Skeletal muscle satellite cell (primary cell): ENCODE measurements around the gene HSD17B14.

Experiments
- H3K27me3 ChIP-seq: 2 replicates; pipeline ENCODE4 v1.7.0; 2013; ENCODE audit warnings: low read length; ENCODE audit not compliant: control insufficient read depth, insufficient read depth
- H3K36me3 ChIP-seq: 2 replicates; pipeline ENCODE4 v1.7.0; 2013; ENCODE audit warnings: mild to moderate bottlenecking, control low read depth, low read length; ENCODE audit not compliant: insufficient read depth
- H3K4me1 ChIP-seq: 2 replicates; pipeline ENCODE4 v1.7.0; 2013; ENCODE audit warnings: low read length; ENCODE audit not compliant: control insufficient read depth, insufficient read depth
- H3K4me2 ChIP-seq: 2 replicates; pipeline ENCODE4 v1.7.0; 2013; ENCODE audit warnings: mild to moderate bottlenecking, low read length
- H3K4me3 ChIP-seq: 2 replicates; pipeline ENCODE4 v1.7.0; 2013; ENCODE audit warnings: low read length
- H3K9ac ChIP-seq: 2 replicates; pipeline ENCODE4 v1.7.0; 2013; ENCODE audit warnings: mild to moderate bottlenecking, low read depth, low read length, moderate library complexity
- H3K9me3 ChIP-seq: replicated peaks from 2 replicates; pipeline ENCODE4 v1.7.0; 2013; ENCODE audit warnings: mild to moderate bottlenecking, control low read depth, low read length

HSD17B14 gene

GRCh38 chr19:48805452-48805851, 30.8 kb downstream of the HSD17B14 start:
- Histone ChIP-seq H3K36me3 (peaks cover 3% of the 10 kb centered on the region), H3K4me1 (peaks cover 6% of the 10 kb centered on the region), H3K9me3 (no peaks in the 10 kb centered on the region), H3K9ac (no peak overlapping the region), H3K27me3 (no peaks in the 10 kb centered on the region), H3K4me2 (no peak overlapping the region), H3K4me3 (no peak overlapping the region)

DNA sequence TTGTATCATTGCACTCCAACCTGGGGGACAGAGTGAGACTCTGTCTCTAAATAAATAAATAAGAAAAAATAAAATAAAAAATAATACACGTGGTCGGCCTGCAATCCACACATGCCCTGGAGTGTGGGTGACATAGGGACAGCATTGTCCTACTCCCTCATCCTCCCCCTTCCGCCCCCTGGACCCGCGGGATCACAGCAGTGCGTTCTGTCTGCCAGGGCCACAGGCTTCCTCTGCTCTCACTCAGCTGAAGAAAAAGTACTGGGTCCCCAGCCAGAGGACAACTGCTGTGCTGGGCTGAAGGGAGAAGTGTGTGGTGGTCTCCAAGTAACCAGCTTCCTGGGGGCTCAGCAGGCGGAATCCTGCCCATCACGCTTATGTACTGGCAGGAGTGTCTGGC, 31.8 kb downstream of the HSD17B14 start:
- H3K4me1 ChIP-seq, result peaks cover 2% of the 10 kb centered on the region
- H3K36me3 ChIP-seq, result peaks cover 3% of the 10 kb centered on the region
- H3K27me3 ChIP-seq, result no peaks in the 10 kb centered on the region
- no peak overlapping the region for H3K4me2 ChIP-seq
- no peaks in the 10 kb centered on the region for H3K9me3 ChIP-seq
- no peak overlapping the region for H3K4me3 ChIP-seq
- no peak overlapping the region for H3K9ac ChIP-seq

DNA sequence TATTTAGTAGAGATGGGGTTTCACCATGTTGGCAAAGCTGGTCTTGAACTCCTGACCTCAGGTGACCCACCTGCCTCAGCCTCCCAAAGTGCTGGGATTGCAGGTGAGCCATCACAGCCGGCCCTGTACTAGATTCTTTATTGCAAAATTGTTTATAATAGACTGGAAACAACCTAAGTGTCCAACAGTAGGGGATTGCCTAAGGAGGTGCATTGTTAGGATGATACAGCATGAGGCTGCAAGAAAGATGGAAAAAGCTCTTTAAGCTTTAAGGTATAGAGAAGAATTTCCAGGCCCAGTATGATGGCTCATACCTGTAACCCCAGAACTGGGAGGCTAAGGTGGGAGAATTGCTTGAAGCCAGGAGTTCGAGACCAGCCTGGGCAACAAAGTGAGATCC, 33.7 kb downstream of the HSD17B14 start:
- H3K9me3 ChIP-seq, result no peaks in the 10 kb centered on the region
- no peak overlapping the region for H3K4me3 ChIP-seq
- H3K4me1 ChIP-seq, result peaks cover 9% of the 10 kb centered on the region
- no peak overlapping the region for H3K4me2 ChIP-seq
- H3K27me3 ChIP-seq, result no peaks in the 10 kb centered on the region
- peaks cover 7% of the 10 kb centered on the region for H3K36me3 ChIP-seq
- no peak overlapping the region for H3K9ac ChIP-seq

DNA sequence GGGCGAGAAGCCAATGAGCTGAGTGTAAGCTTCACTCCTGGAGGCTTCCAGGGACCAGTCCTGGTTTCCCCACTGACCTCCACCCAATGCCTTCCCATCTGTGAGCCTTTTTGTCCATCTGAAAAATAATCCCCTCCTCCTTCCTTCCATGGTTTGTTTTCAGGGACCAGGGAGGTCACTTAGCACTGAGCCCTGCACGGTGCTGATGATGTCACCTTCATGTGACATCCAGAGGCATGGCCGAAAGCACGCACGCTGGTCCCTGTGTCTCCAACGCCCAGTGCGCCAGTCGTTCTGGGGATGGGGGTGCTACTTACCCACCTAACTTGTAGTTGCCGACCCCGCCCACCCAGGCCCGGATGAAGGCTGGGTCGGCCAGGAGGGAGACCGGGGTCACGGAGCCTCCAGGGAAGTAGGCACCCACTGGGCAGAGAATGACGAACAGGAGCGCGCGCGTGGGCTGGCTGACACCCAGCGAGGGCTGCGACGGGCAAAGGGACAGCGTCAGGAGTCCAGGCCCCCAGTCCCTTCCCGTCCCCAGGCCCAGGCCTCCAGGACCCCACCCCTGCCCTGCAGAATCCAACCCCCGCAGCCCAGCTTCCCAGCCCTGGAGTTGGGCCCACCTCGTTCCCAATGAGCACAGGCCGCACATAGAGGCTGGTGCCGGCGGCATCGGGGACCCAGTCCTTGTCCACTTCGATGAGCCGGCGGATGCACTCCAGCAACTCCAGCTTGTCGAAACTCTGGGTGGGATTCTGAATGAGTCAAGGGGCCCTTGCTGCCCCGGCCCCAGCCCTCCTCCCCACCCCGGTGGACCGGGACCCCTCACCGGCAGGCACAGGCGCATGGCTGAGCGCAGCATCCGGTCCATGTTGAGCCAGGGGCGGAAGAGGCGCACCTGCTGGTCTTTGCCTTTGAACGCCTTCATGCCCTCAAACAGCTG, 36.7 kb downstream of the HSD17B14 start:
- Histone ChIP-seq H3K4me1 (peaks cover 13% of the 10 kb centered on the region), H3K9ac (no peak overlapping the region), H3K4me3 (no peak overlapping the region)

GRCh38 chr19:48798937-48799336, 37.4 kb downstream of the HSD17B14 start:
- Histone ChIP-seq H3K4me2 (peak overlapping the region; percentile 45), H3K4me3 (no peak overlapping the region), H3K27me3 (no peaks in the 10 kb centered on the region), H3K9ac (no peak overlapping the region), H3K9me3 (no peaks in the 10 kb centered on the region), H3K4me1 (peaks cover 15% of the 10 kb centered on the region), H3K36me3 (peaks cover 4% of the 10 kb centered on the region)

More for the DNA sequence above, 36.7 kb downstream of the HSD17B14 start:
- no peaks in the 10 kb centered on the region for H3K27me3 ChIP-seq
- H3K9me3 ChIP-seq, result no peaks in the 10 kb centered on the region
- H3K4me2 ChIP-seq, result peak overlapping the region; percentile 45
- H3K36me3 ChIP-seq, result peaks cover 4% of the 10 kb centered on the region

DNA sequence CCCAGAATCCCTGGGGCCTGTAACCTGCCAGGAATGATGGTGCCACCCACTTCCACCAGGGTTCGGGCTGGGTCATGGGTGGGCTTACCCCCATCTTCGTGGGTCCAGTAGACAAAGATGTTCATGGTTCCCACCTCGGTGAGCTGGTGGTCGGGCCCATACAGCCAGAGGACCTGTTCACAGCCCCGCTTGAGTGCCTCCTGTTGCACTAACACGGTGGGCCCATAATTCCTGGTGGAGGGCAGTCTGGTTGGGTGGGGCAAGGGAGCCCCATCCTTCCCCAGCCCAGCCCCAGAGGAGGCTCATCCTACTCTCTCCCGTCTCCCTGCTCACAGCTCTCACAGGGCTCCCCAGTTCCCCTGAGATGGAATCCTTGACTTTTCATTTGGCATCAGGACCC, 39.2 kb downstream of the HSD17B14 start:
- Histone ChIP-seq H3K4me3 (no peak overlapping the region), H3K27me3 (no peaks in the 10 kb centered on the region), H3K9ac (no peak overlapping the region), H3K4me1 (peaks cover 15% of the 10 kb centered on the region), H3K9me3 (no peaks in the 10 kb centered on the region), H3K4me2 (no peak overlapping the region), H3K36me3 (peaks cover 4% of the 10 kb centered on the region)

DNA sequence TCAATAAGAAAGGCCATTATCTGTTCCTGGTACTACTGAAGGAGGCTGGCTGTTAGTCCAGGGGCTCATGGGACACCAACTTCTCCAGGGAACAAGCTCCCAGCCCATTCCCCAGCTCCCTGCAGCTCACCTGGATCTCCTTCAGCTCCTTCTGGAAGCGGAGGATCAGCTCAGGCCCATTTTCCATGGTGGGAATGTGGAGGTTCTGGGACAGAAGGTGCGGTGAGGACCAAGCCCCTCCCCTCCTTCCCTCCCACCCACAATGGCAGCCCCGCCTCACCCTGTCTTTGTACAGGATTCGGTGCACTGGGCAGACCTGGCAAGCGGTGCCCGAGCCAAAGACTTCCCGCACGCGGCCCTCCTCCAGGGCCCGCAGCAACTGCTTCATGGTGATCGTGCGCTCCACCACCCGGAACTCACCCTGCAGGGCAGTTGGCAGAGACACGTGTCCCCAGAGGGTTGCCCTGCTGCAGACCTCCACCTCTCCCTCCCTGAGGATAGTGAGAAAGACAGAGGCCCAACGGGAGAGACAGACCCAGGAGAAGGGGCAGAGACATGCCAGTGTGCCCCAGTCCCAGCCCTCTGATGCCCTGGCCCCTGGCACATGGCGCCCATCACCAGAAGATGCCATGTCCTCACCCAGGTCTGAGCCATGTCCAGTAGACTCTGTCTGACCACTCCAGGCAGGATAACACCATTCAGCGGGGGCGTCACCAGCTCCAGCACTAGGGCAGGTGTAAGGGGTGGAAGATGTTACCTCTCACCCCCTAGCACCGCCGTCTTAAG, 39.8 kb downstream of the HSD17B14 start:
- Histone ChIP-seq H3K4me2 (no peak overlapping the region), H3K9me3 (no peaks in the 10 kb centered on the region), H3K4me3 (no peak overlapping the region), H3K36me3 (peaks cover 4% of the 10 kb centered on the region), H3K4me1 (peaks cover 15% of the 10 kb centered on the region), H3K9ac (no peak overlapping the region), H3K27me3 (no peaks in the 10 kb centered on the region)

DNA sequence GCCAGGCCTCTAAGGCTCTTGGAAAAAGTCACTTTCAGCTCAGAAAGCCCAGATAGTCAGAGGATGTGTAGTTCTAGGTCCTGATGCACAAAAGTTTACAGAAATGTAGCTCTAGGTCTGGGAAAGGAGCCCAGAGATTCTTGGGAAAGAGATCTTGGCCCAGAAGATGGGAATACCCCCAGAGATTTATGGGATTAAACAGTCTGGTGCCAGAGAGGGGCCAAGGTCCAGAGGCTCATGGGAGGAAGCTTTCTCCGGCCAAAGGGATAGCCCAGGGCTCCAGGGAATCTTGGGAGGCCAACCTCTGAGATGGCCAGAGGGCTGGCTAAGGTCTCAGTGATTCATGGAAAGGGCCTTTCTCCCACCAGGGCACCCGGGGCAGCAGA, 40.6 kb downstream of the HSD17B14 start:
- peaks cover 4% of the 10 kb centered on the region for H3K36me3 ChIP-seq
- H3K9me3 ChIP-seq, result no peaks in the 10 kb centered on the region
- H3K9ac ChIP-seq, result no peak overlapping the region
- H3K4me1 ChIP-seq, result peaks cover 15% of the 10 kb centered on the region
- no peaks in the 10 kb centered on the region for H3K27me3 ChIP-seq
- H3K4me2 ChIP-seq, result no peak overlapping the region
- H3K4me3 ChIP-seq, result no peak overlapping the region

- H3K4me1 ChIP-seq, result peaks cover 15% of the 10 kb centered on the region
- peaks cover 4% of the 10 kb centered on the region for H3K36me3 ChIP-seq
- H3K27me3 ChIP-seq, result no peaks in the 10 kb centered on the region
- peak overlapping the region; percentile 72 for H3K4me3 ChIP-seq
- peak overlapping the region; percentile 83 for H3K4me2 ChIP-seq
- H3K9me3 ChIP-seq, result no peaks in the 10 kb centered on the region
- H3K9ac ChIP-seq, result peak overlapping the region; percentile 83
Measured at GRCh38 chr19:48795055-48795684, 41.1 kb downstream of the HSD17B14 start.

DNA sequence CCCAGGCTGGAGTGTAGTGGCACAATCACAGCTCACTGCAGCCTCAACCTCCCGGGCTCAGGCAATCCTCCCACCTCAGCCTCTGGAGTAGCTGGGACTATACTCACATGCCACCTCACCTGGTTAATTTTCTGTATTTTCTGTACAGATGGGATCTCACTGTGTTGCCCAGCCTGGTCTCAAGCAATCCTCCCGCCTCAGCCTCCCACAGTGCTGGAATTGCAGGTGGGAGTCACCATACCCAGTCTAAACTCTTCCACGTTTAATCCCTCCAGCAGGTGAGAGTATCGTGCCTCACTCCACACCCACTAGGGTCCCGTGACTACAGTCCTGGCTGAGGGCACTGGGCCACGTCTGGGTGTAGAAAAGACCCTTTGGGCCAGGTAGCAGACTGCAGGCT, 42.0 kb downstream of the HSD17B14 start:
- Histone ChIP-seq H3K4me1 (peaks cover 12% of the 10 kb centered on the region), H3K4me3 (peak overlapping the region; percentile 72), H3K9ac (peak overlapping the region; percentile 83), H3K27me3 (no peaks in the 10 kb centered on the region), H3K4me2 (peak overlapping the region; percentile 83), H3K9me3 (no peaks in the 10 kb centered on the region), H3K36me3 (peaks cover 4% of the 10 kb centered on the region)

DNA sequence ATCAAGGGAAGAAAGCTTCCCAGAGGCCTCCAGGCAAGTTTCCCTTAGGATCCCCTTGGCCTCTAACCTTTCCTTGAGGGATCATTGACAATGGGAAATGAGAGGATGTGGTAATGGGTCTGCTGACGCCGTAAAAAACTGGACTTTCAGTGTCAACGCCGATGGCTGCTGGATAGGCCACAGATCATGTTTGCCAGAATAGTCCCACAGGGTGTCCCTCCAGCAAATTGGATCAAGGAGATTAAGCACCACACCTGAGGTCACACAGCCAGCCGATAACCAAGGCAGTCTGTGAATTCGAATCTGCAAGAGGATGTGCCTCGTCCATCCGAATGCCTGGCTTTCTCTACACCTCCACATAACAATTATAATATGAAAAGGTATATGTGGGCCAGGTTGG, 43.0 kb downstream of the HSD17B14 start:
- Histone ChIP-seq H3K4me3 (no peak overlapping the region), H3K9me3 (no peaks in the 10 kb centered on the region), H3K36me3 (no peaks in the 10 kb centered on the region), H3K27me3 (no peaks in the 10 kb centered on the region), H3K4me2 (no peak overlapping the region), H3K4me1 (peaks cover 7% of the 10 kb centered on the region), H3K9ac (no peak overlapping the region)
